KG1 (cell line): ENCODE measurements around the gene MBNL2.

ENCODE experiments used
- DNase-seq: peaks from one replicate; lab custom pipeline; 2025; lab: John Stamatoyannopoulos, UW

MBNL2 gene

GRCh38 chr13:97253581-97254293 is 31.6 kb downstream of the MBNL2 start:
- DNase-seq: no peak

- DNase-seq: no peak
These were observed 32.7 kb downstream of the MBNL2 start for GRCh38 chr13:97254816-97255215.

GRCh38 chr13:97255515-97256021 is 33.4 kb downstream of the MBNL2 start:
- DNase-seq: no peak

- no peak for DNase-seq
These were observed 34.2 kb downstream of the MBNL2 start for GRCh38 chr13:97256343-97256783.

GRCh38 chr13:97257228-97257755 is 35.2 kb downstream of the MBNL2 start:
- DNase-seq: no peak

GRCh38 chr13:97257800-97258799 is 36.0 kb downstream of the MBNL2 start:
- DNase-seq: no peak

- DNase-seq: no peak
These were observed 36.7 kb downstream of the MBNL2 start for GRCh38 chr13:97258801-97259200.

GRCh38 chr13:97259410-97259797 is 37.3 kb downstream of the MBNL2 start:
- DNase-seq: no peak

GRCh38 chr13:97259798-97260714 is 37.9 kb downstream of the MBNL2 start:
- no peak for DNase-seq

- no peak for DNase-seq
These were observed 39.3 kb downstream of the MBNL2 start for GRCh38 chr13:97261254-97262005.

GRCh38 chr13:97262058-97262457 is 39.9 kb downstream of the MBNL2 start:
- DNase-seq: no peak

- no peak for DNase-seq
These were observed 41.0 kb downstream of the MBNL2 start for GRCh38 chr13:97263160-97263559.

- DNase-seq: no peak
These were observed 42.5 kb downstream of the MBNL2 start for GRCh38 chr13:97264663-97265062.

- no peak for DNase-seq
These were observed 44.2 kb downstream of the MBNL2 start for GRCh38 chr13:97266332-97266731.

GRCh38 chr13:97266772-97267417 is 44.8 kb downstream of the MBNL2 start:
- DNase-seq: no peak

GRCh38 chr13:97267418-97268059 is 45.4 kb downstream of the MBNL2 start:
- DNase-seq: no peak

- DNase-seq: no peak
These were observed 46.6 kb downstream of the MBNL2 start for GRCh38 chr13:97268772-97269171.

- no peak for DNase-seq
These were observed 47.5 kb downstream of the MBNL2 start for GRCh38 chr13:97269603-97270002.

GRCh38 chr13:97272526-97272925 is 50.4 kb downstream of the MBNL2 start:
- DNase-seq: no peak
